B cell (primary cell): ENCODE data around the gene LENG8. TPM values are rescaled to one million over a fixed set of nuclear protein-coding genes. Genes with fewer than 3 reads are reported as not detected.
"Not testable (repeated sequence)": the region's sequence is repeated elsewhere in the genome, so short reads cannot be mapped to it uniquely, and the experiment has no call there.

ENCODE experiments used
- ATAC-seq: fragments of 200-7000 bp; cut with Tn5 transposase; one replicate; pipeline ENCODE4 v1.10.0; 2021; ENCODE audit warnings: low read depth, mild to moderate bottlenecking, moderate number of reproducible peaks, moderate library complexity
- CTCF ChIA-PET: fragments of 350-600 bp; sonication (Branson Sonifier 250); formaldehyde crosslinking; loops from one replicate; lab custom pipeline; 2021; ENCODE audit warnings: antibody characterized with exemption, inconsistent platforms; lab: Charles Lee
- POLR2A ChIA-PET: fragments of 350-600 bp; sonication (Branson Sonifier 250); formaldehyde crosslinking; loops from one replicate; lab custom pipeline; 2021; ENCODE audit warnings: antibody characterized with exemption; lab: Charles Lee
- DNase-seq: peaks from one replicate; pipeline ENCODE4 v3.0.0; 2013
- H2AFZ ChIP-seq: 2 replicates; pipeline ENCODE4 v1.6.1; 2012; ENCODE audit warnings: mild to moderate bottlenecking, low read depth, low read length; ENCODE audit not compliant: insufficient read depth, poor library complexity, severe bottlenecking
- H3K27ac ChIP-seq, 2 donors: 1 replicate in 1 of 2; 2 replicates in 1 of 2; pipeline ENCODE4 v1.5.1; 2012 to 2013; ENCODE audit warnings: low read length in 2 of 2, mild to moderate bottlenecking in 2 of 2, moderate library complexity in 1 of 2
- H3K27me3 ChIP-seq, 4 experiments: fragments of 200-600 bp in 1 of 4; sonication (generic) in 1 of 4; replicated peaks in 1 of 4; 1 replicate in 2 of 4; 2 replicates in 2 of 4; pipeline versions ENCODE4 v1.6.1 to v1.7.0; 2013 to 2016; ENCODE audit warnings: low read length in 3 of 4, mild to moderate bottlenecking in 2 of 4, mixed read lengths in 1 of 4, moderate library complexity in 1 of 4; ENCODE audit not compliant: insufficient read depth in 4 of 4, control insufficient read depth in 3 of 4; ENCODE audit errors: control extremely low read depth in 1 of 4
- H3K36me3 ChIP-seq, 2 experiments: replicated peaks in 1 of 2; 1 replicate in 1 of 2; 2 replicates in 1 of 2; pipeline versions ENCODE4 v1.6.1 to v1.7.1; 2013; ENCODE audit warnings: low read length in 1 of 2; ENCODE audit not compliant: insufficient read depth in 2 of 2, control insufficient read depth in 1 of 2; ENCODE audit errors: control extremely low read depth in 1 of 2, extremely low read depth in 1 of 2
- H3K4me1 ChIP-seq, 2 donors: fragments of 200-600 bp in 1 of 2; sonication (generic) in 1 of 2; 1 replicate in 1 of 2; 2 replicates in 1 of 2; pipeline versions ENCODE4 v1.5.1 to v1.6.1; 2013 to 2017; ENCODE audit warnings: low read length in 2 of 2; ENCODE audit not compliant: control insufficient read depth in 2 of 2, insufficient read depth in 2 of 2
- H3K4me2 ChIP-seq: replicated peaks from 2 replicates; pipeline ENCODE3; 2012; ENCODE audit warnings: mild to moderate bottlenecking, low read depth, low read length; ENCODE audit not compliant: poor library complexity, severe bottlenecking
- H3K4me3 ChIP-seq, 5 experiments: fragments of 200-600 bp in 1 of 5; sonication (generic) in 1 of 5; 1 replicate in 3 of 5; 2 replicates in 2 of 5; pipeline versions ENCODE4 v1.5.1 to v1.7.0; 2011 to 2016; ENCODE audit warnings: low read length in 4 of 5, mild to moderate bottlenecking in 4 of 5, low read depth in 2 of 5, control low read depth in 1 of 5, moderate library complexity in 1 of 5; ENCODE audit not compliant: insufficient read depth in 1 of 5; ENCODE audit errors: control extremely low read depth in 1 of 5, extremely low read depth in 1 of 5
- H3K79me2 ChIP-seq: fragments of 200-600 bp; sonication (generic); one replicate; pipeline ENCODE4 v1.6.0; 2016; ENCODE audit warnings: low read length; ENCODE audit not compliant: control insufficient read depth, insufficient read depth
- H3K9ac ChIP-seq: fragments of 200-600 bp; sonication (generic); 2 replicates; pipeline ENCODE4 v1.6.1; 2017; ENCODE audit warnings: mild to moderate bottlenecking, low read length, moderate library complexity
- H3K9me3 ChIP-seq, 3 donors: one replicate each; pipeline versions ENCODE4 v1.6.1 to v1.7.1; 2013; ENCODE audit warnings: low read length in 2 of 3; ENCODE audit not compliant: control insufficient read depth in 2 of 3, insufficient read depth in 1 of 3; ENCODE audit errors: control extremely low read depth in 1 of 3
- H4K20me1 ChIP-seq: 2 replicates; pipeline ENCODE4 v1.6.0; 2012; ENCODE audit warnings: mild to moderate bottlenecking, low read length; ENCODE audit not compliant: insufficient read depth, control insufficient read depth, poor library complexity, severe bottlenecking
- H3K27ac Mint-ChIP-seq: one replicate; pipeline ENCODE4 v1.8.0; 2021; ENCODE audit warnings: mixed read lengths
- H3K27me3 Mint-ChIP-seq: one replicate; pipeline ENCODE4 v1.8.0; 2021; ENCODE audit warnings: mixed read lengths
- H3K4me1 Mint-ChIP-seq: one replicate; pipeline ENCODE4 v1.8.0; 2021; ENCODE audit warnings: mixed read lengths
- H3K4me3 Mint-ChIP-seq: one replicate; pipeline ENCODE4 v1.8.0; 2021; ENCODE audit warnings: mixed read lengths
- H3K9me3 Mint-ChIP-seq: one replicate; pipeline ENCODE4 v1.8.0; 2022; ENCODE audit warnings: mixed read lengths; ENCODE audit not compliant: insufficient read depth
- EZH2 ChIP-seq: IDR thresholded peaks from 2 replicates; pipeline ENCODE4 v1.6.1; 2012; ENCODE audit warnings: borderline replicate concordance, low read depth, mild to moderate bottlenecking, moderate library complexity, low read length; ENCODE audit not compliant: insufficient read depth, poor library complexity, severe bottlenecking
- WGBS: methylation state at CpG from one replicate; pipeline ENCODE4 v1.1.5; 2013; ENCODE audit warnings: missing lambda C conversion rate; ENCODE audit not compliant: insufficient coverage; 5-methylcytosine and 5-hydroxymethylcytosine counted together
- intact Hi-C: fragments of 100-400 bp; cut with micrococcal nuclease; formaldehyde crosslinking; loops from one replicate; pipeline ENCODE4 v1.10.0; 2022
- polyA plus RNA-seq: library from polyadenylated mRNA; depleted of rRNA; stranded (reverse); fragments of >200 nt; gene quantifications from 2 replicates; pipeline ENCODE4 v1.2.3, GENCODE V29; 2012
- total RNA-seq, 2 donors: library from RNA; stranded (reverse); fragments of 120-200 nt in 1 of 2; gene quantifications; 1 replicate in 1 of 2; 2 replicates in 1 of 2; pipeline versions ENCODE4 v1.2.3 to v1.2.4, GENCODE V29; 2013 to 2022
- TF ChIP-seq, protein P1 (sequence below): fragments of 200-600 bp; IDR thresholded peaks from one replicate; pipeline ENCODE4 v1.8.0; 2022; ENCODE audit warnings: antibody characterized with exemption, mild to moderate bottlenecking

The LENG8 gene
- total and polyA plus RNA-seq, 2 donors (not counting 1 experiment from before 2014, with no cell fraction given), result 687 to 753 TPM

DNA sequence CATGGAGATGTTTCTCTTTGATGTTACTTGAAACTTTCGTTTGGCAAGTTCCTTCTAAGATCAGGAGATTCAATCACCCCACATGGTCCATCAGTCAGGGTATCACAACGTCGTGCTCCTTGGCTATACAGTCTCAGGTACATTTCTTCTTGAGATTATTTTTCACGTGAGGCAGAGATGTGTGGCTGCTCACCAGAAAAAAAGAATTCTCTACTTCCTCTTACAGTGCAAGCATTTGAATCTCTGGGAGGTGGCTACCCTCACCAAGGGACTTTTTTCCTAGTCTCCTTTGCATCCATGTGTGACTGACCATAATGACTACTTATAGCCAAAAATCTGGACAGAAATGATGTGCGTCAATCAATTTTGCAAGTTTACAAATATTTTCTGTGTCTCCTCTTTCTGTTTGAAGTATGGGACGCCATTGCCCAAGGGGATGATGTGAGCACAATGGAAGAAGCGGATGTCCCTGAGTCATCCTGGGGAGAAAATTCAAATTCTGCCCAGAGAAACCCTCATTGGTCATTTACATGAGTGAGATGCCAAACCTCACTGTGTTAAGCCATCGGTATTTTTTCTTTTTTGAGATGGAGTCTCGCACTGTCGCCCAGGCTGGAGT is 45.1 kb downstream of the LENG8 start:
- Histone ChIP-seq H3K79me2 (no peaks in the 10 kb centered on the region), H2AFZ (no peak overlapping the region), H3K9ac (no peak overlapping the region), H3K4me3 (no peak overlapping the region), H3K4me2 (no peak overlapping the region), H3K27me3 (peaks cover 0 to 16% (median 4%) of the 10 kb centered on the region in 4 experiments), H3K4me1 (peaks cover 0 to 10% of the 10 kb centered on the region in 2 donors), H4K20me1 (no peaks in the 10 kb centered on the region), H3K36me3 (no peaks in the 10 kb centered on the region), H3K27ac (no peak overlapping the region), H3K9me3 (no peaks in the 10 kb centered on the region)
- POLR2A ChIA-PET, result no interaction called here
- DNase-seq, result no peak
- Mint-ChIP-seq H3K4me1 (peaks cover 10% of the 10 kb centered on the region), H3K27me3 (peaks cover 42% of the 10 kb centered on the region), H3K9me3 (no peaks in the 10 kb centered on the region), H3K4me3 (no peak overlapping the region), H3K27ac (no peak overlapping the region)
- CTCF ChIA-PET, result no interaction called here
- WGBS, result 80% methylated on average over 6 of the region's 10 CpGs
- TF ChIP-seq EZH2, result no peak
- TF ChIP-seq, protein P1, sequence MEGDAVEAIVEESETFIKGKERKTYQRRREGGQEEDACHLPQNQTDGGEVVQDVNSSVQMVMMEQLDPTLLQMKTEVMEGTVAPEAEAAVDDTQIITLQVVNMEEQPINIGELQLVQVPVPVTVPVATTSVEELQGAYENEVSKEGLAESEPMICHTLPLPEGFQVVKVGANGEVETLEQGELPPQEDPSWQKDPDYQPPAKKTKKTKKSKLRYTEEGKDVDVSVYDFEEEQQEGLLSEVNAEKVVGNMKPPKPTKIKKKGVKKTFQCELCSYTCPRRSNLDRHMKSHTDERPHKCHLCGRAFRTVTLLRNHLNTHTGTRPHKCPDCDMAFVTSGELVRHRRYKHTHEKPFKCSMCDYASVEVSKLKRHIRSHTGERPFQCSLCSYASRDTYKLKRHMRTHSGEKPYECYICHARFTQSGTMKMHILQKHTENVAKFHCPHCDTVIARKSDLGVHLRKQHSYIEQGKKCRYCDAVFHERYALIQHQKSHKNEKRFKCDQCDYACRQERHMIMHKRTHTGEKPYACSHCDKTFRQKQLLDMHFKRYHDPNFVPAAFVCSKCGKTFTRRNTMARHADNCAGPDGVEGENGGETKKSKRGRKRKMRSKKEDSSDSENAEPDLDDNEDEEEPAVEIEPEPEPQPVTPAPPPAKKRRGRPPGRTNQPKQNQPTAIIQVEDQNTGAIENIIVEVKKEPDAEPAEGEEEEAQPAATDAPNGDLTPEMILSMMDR, result no peak
- intact Hi-C loops, result no loop called here
- no peak for ATAC-seq

DNA sequence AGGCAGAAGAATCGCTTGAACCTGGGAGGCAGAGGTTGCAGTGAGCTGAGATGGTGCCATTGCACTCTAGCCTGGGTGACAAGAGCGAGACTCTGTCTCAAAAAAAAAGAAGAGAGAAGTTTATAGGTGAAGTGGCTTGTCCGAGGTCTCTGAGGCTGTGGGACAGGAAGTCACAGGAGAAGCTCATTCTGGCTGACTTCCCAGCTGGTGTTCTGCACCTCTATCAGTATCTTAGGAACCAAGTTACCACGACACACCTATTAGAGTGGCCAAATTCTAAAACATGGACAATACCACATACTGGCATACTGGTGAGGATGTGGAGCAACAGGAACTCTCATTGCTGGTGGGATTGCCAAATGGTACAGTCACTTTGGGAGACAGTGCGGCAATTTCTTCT is 46.3 kb downstream of the LENG8 start:
- peaks cover 42% of the 10 kb centered on the region for H3K27me3 Mint-ChIP-seq
- H3K4me1 ChIP-seq, DNase-seq, H3K9me3 ChIP-seq, intact Hi-C loops, H3K27ac Mint-ChIP-seq, H3K36me3 ChIP-seq, H3K4me1 Mint-ChIP-seq, H4K20me1 ChIP-seq, ATAC-seq, H3K4me3 Mint-ChIP-seq, H3K27ac ChIP-seq, H3K4me2 ChIP-seq, H3K4me3 ChIP-seq, H3K9me3 Mint-ChIP-seq, POLR2A ChIA-PET, H3K79me2 ChIP-seq, H3K9ac ChIP-seq, H2AFZ ChIP-seq: not testable (repeated sequence)
- peaks cover 0 to 12% (median 4%) of the 10 kb centered on the region in 4 experiments for H3K27me3 ChIP-seq
- CTCF ChIA-PET, result interaction anchor here (0.6 kb wide), 1 partner anchor 187 kb away, joined by 3 read pairs; no protein-coding TSS in a partner anchor
- WGBS, result 83% methylated on average over 1 of the region's 5 CpGs

DNA sequence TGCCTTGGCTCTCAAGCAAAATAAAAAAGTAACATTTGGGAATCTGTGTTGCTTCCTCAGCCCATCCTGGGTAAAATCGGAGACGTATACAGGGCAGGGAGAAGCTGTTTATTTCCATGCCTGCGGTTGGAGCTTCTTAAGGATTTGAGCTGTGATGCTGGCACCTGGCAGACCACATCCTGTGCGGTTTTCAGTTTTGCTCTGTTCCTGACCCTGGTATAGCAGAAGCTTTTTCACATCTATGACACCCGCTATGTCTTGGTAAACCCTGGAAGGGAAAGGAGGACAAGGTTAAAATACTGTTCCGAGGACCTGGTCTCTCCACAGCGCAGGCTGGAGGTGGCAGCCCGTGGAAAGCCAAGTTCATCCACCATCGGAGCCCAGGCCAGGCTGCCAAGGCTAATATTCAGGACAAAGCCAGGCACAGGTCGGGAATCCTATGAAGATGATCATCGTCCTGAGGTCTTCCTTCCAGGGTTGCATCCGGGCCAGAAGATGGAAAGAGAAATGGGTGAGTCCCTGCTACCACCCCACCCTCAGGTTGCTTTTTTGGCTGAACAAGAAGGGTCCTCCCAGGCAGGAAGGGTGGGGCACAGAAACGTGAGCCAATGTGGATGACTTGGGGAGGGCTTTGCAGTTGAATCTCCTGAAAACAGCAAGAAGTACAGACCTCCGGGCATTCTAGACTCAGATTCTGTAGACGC is 48.9 kb downstream of the LENG8 start:
- H4K20me1 ChIP-seq, DNase-seq, H3K36me3 ChIP-seq, CTCF ChIA-PET, H2AFZ ChIP-seq, H3K4me1 Mint-ChIP-seq, H3K4me3 Mint-ChIP-seq, POLR2A ChIA-PET, H3K79me2 ChIP-seq, H3K4me2 ChIP-seq, H3K9ac ChIP-seq, H3K9me3 Mint-ChIP-seq, H3K27ac ChIP-seq, intact Hi-C loops, H3K4me1 ChIP-seq, H3K27ac Mint-ChIP-seq, H3K9me3 ChIP-seq: not testable (repeated sequence)
- WGBS, result no CpG with 5 or more reads among the region's 15 CpGs
- Histone ChIP-seq H3K27me3 (peaks cover 0 to 13% (median 5%) of the 10 kb centered on the region in 4 experiments), H3K4me3 (peak overlapping the region in 3 of 5 experiments; percentile 22 to 45 (median 43))
- peaks cover 39% of the 10 kb centered on the region for H3K27me3 Mint-ChIP-seq
- ATAC-seq, result peak; percentile 49
